Lung (tissue), 12 donors: Measurements from ENCODE around the gene RSRC1. TPM values are rescaled to one million over a fixed set of nuclear protein-coding genes. Genes with fewer than 3 reads are reported as not detected.

Experiments
- ATAC-seq: fragments of 200-7000 bp; cut with Tn5 transposase; one replicate; pipeline ENCODE4 v1.9.1; 2020; ENCODE audit warnings: moderate number of reproducible peaks; ENCODE audit not compliant: insufficient read depth, low FRiP score
- DNase-seq, 3 donors: peaks; one replicate each; pipeline ENCODE4 v3.0.0-alpha.2; 2013 to 2017
- H3K27ac ChIP-seq, 2 donors: one replicate each; pipeline ENCODE4 v1.5.1; 2013; ENCODE audit warnings: mild to moderate bottlenecking in 2 of 2, moderate library complexity in 2 of 2, control low read depth in 1 of 2, inconsistent platforms in 1 of 2, low read depth in 1 of 2, low read length in 1 of 2
- H3K27me3 ChIP-seq, 3 donors: one replicate each; pipeline ENCODE4 v1.5.1; 2013; ENCODE audit warnings: low read length in 2 of 3; ENCODE audit not compliant: control insufficient read depth in 3 of 3, insufficient read depth in 3 of 3
- H3K36me3 ChIP-seq, 4 donors: one replicate each; pipeline ENCODE4 v1.5.1; 2013; ENCODE audit warnings: low read length in 4 of 4, mild to moderate bottlenecking in 1 of 4, moderate library complexity in 1 of 4; ENCODE audit not compliant: control insufficient read depth in 4 of 4, insufficient read depth in 4 of 4
- H3K4me1 ChIP-seq, 5 donors: one replicate each; pipeline ENCODE4 v1.5.1; 2013; ENCODE audit warnings: low read length in 5 of 5, mild to moderate bottlenecking in 2 of 5, moderate library complexity in 1 of 5; ENCODE audit not compliant: control insufficient read depth in 5 of 5, insufficient read depth in 5 of 5
- H3K4me3 ChIP-seq: one replicate; pipeline ENCODE4 v1.5.1; 2013; ENCODE audit warnings: mild to moderate bottlenecking, control low read depth, moderate library complexity
- H3K9ac ChIP-seq, 2 donors: one replicate each; pipeline ENCODE4 v1.5.1; 2013; ENCODE audit warnings: low read length in 2 of 2, control low read depth in 1 of 2; ENCODE audit not compliant: insufficient read depth in 1 of 2
- H3K9me3 ChIP-seq, 4 donors: one replicate each; pipeline ENCODE4 v1.5.1; 2013; ENCODE audit warnings: low read length in 3 of 4, mild to moderate bottlenecking in 1 of 4, moderate library complexity in 1 of 4; ENCODE audit not compliant: control insufficient read depth in 4 of 4, insufficient read depth in 3 of 4
- WGBS, 2 donors: extraction: QIAGEN DNeasy Blood & Tissue Kit; methylation state at CpG; one replicate each; pipeline ENCODE4 v1.1.7; 2013; 5-methylcytosine and 5-hydroxymethylcytosine counted together
- polyA plus RNA-seq, 2 donors: library from polyadenylated mRNA; stranded (reverse); fragments of 200-250 nt; gene quantifications; one replicate each; pipeline ENCODE4 v1.2.1, GENCODE V29; 2013
- total RNA-seq, 2 donors: library from RNA; depleted of rRNA in 1 of 2; stranded (reverse); fragments of >200 nt in 1 of 2; gene quantifications; one replicate each; pipeline ENCODE4 v1.2.1, GENCODE V29; 2014 to 2021
- TF ChIP-seq, protein P1 (sequence below): IDR thresholded peaks from 2 replicates; pipeline ENCODE4 v1.5.1; 2012; ENCODE audit warnings: mild to moderate bottlenecking; ENCODE audit errors: control extremely low read depth, extremely low read depth
- donor health status: control.
- donor health status: control.
- donor health status: Bipolar disorder and iron deficiency.
- donor health status: healthy.
- donor health status: DM: yes; HTN: yes; CAD: no.

RSRC1 gene
- total and polyA plus RNA-seq, 4 donors, result 9.1 to 53.5 (median 17.0) TPM

DNA sequence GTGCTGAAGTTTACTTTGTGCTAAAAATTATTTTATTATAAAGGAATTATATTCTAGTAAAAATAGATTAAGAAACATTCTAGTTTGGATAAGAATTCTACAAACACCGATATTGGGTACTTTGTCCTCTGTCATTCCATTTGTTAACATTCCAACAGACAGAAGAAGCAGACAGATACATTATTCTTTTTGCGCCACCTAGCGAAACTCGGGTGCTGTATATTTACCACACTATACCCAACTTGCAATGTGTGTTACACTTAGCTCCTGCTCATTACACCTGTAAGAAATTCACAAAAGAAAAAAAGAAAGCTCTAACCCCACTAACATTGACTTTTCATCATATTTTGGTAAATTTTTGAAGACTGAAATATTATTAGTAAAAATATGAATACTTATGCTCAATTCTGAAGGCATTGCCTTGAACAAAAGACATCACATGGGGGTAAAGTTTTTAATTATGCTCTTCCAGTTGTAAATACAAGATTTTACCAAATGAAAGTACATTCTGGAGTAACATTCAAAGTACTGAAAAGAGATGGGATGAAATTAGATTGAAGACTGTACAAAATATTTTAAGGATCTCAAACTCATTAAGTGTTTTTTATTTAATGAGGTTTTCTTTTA is 324.6 kb downstream of the RSRC1 start:
- Histone ChIP-seq H3K9me3 (no peaks in the 10 kb centered on the region), H3K4me3 (no peak overlapping the region), H3K4me1 (no peaks in the 10 kb centered on the region), H3K27ac (no peak overlapping the region), H3K36me3 (no peaks in the 10 kb centered on the region), H3K9ac (no peak overlapping the region), H3K27me3 (no peaks in the 10 kb centered on the region)
- ATAC-seq, result no peak
- TF ChIP-seq, protein P1, sequence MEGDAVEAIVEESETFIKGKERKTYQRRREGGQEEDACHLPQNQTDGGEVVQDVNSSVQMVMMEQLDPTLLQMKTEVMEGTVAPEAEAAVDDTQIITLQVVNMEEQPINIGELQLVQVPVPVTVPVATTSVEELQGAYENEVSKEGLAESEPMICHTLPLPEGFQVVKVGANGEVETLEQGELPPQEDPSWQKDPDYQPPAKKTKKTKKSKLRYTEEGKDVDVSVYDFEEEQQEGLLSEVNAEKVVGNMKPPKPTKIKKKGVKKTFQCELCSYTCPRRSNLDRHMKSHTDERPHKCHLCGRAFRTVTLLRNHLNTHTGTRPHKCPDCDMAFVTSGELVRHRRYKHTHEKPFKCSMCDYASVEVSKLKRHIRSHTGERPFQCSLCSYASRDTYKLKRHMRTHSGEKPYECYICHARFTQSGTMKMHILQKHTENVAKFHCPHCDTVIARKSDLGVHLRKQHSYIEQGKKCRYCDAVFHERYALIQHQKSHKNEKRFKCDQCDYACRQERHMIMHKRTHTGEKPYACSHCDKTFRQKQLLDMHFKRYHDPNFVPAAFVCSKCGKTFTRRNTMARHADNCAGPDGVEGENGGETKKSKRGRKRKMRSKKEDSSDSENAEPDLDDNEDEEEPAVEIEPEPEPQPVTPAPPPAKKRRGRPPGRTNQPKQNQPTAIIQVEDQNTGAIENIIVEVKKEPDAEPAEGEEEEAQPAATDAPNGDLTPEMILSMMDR, result peak; percentile 48
- peak; percentile 47 to 76 (median 74) for DNase-seq
- WGBS, 2 donors, result 5 to 10% methylated on average over 4 of the region's 4 CpGs

- no peaks in the 10 kb centered on the region for H3K36me3 ChIP-seq
- H3K9ac ChIP-seq, result no peak overlapping the region
- ATAC-seq, result no peak
- no peaks in the 10 kb centered on the region for H3K27me3 ChIP-seq
- no peaks in the 10 kb centered on the region for H3K9me3 ChIP-seq
- H3K27ac ChIP-seq, result no peak overlapping the region
- H3K4me3 ChIP-seq, result no peak overlapping the region
- no peak for DNase-seq
- H3K4me1 ChIP-seq, result no peaks in the 10 kb centered on the region
- TF ChIP-seq, protein P1, result no peak
- 89 to 97% methylated on average over 1 of the region's 1 CpG for WGBS, 2 donors
These were observed 333.7 kb downstream of the RSRC1 start for GRCh38 chr3:158443632-158444031.

GRCh38 chr3:158447408-158447807 is 337.5 kb downstream of the RSRC1 start:
- Histone ChIP-seq H3K4me1 (no peaks in the 10 kb centered on the region), H3K4me3 (no peak overlapping the region), H3K36me3 (no peaks in the 10 kb centered on the region), H3K27ac (no peak overlapping the region), H3K9ac (no peak overlapping the region), H3K27me3 (no peaks in the 10 kb centered on the region), H3K9me3 (no peaks in the 10 kb centered on the region)
- DNase-seq (no peak), ATAC-seq (no peak)
- TF ChIP-seq, protein P1, result no peak
